Left lobe of liver (tissue), 2 donors: ENCODE measurements around the gene CES3. TPM values are rescaled to one million over a fixed set of nuclear protein-coding genes. Genes with fewer than 3 reads are reported as not detected.

Experiments
- ATAC-seq: fragments of 200-7000 bp; cut with Tn5 transposase; one replicate; pipeline ENCODE4 v1.9.1; 2020; ENCODE audit warnings: mild to moderate bottlenecking, moderate library complexity
- DNase-seq: peaks from one replicate; pipeline ENCODE4 v3.0.0-alpha.2; 2020; ENCODE audit warnings: low spot score
- total RNA-seq: library from RNA; stranded (reverse); gene quantifications from one replicate; pipeline ENCODE4 v1.2.1, GENCODE V29; 2021
- donor health status: DM: no; HTN: no; CAD: no; lungs with moderate emphysema.
- donor health status: DM: no; HTN: yes; CAD: no.

CES3 gene
- total RNA-seq, 1 donor from 2014 or later: 80.3 TPM

GRCh38 chr16:66996983-66997358, 35.9 kb downstream of the CES3 start:
- DNase-seq: no peak
- peak; percentile 3 for ATAC-seq

- DNase-seq: peak; percentile 57
- peak; percentile 33 for ATAC-seq
Observed at GRCh38 chr16:67000384-67001351, 39.6 kb downstream of the CES3 start.

DNA sequence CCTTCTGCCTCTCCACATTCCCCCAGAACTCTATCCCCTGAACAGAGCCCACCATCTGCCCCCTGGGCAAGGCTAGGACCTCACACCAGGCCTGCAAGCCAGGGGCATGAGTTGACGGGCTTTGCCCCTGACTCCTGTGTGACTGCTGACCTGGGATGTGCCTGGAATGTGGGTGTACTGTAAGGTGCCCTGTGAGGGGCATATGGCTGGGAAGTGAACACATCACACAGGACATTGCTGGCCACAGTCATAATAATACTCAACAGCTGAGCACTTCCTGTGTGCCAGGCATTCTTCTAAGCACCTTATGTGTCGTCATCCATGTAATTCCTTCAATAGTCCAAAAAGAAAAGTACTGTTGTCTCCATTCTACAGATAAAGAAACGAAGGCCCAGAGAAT, 40.7 kb downstream of the CES3 start:
- DNase-seq (no peak), ATAC-seq (no peak)

DNA sequence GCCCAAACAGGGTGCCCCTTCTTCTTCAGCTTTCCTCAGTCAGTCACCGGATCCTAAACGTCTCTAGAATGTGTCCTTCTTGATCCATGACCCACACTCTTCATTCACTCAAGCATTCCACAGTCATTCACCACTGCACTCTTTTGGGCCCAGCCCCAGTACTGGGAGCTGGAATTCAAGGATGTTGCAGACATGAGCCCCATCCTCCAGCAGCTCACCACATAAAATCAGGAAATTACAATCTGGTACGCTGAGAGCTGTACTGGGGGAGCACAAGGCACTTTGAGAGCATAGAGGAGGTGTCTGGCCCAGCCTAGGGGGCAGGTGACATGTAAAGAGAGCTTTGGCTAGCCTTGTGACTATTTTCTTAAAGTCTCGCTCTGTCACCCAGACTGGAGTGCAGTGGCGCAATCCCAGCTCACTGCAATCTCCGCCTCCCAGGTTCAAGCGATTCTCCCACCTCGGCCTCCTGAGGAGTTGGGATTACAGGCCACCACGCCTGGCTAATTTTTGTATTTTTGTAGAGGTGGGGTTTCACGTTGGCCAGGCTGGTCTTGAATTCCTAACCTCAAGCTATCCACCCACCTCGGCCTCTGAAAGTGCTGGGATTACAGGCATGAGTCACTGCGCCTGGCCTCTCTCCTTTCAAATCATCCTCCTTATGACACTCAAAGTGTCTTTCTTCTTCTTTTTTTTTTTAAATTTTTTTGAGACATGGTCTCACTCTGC, 46.0 kb downstream of the CES3 start:
- no peak for DNase-seq
- ATAC-seq: no peak

DNA sequence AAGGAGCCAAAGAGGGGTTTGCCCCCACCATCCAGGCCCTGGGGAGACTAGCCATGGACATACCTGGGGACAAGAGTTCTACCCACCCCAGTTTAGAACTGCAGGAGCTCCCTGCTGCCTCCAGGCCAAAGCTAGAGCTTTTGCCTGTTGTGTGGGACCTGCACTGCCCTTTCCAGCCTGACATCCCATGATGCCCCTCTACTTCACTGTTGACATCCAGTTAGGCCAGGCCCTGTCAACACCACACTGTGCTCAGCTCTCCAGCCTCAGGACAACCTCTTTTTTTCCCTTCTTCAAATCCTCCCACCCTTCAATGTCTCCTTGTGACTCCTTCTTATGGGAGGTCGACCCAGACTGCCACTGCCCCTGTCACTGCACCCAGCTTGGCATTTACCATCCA, 48.1 kb downstream of the CES3 start:
- DNase-seq: no peak
- no peak for ATAC-seq

DNA sequence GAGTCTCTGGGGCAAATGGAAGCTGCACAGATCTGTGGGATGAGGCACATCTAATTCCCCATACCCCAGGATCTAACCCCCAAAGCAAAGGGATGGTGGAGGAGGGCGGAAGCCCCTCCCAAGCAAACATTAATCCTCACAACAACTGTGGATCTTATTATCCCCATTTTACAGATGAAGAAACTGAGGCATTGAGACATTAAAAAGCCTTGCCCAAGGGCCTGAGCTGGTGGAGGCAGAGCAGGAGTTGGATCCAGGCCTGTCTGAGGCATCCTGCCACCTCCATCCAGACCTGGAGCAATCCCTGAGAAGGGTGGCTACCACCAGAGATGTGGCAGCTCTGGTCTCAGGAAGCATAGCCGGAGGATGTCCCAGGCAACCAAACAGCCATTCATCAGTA, 50.2 kb downstream of the CES3 start:
- DNase-seq (no peak), ATAC-seq (no peak)

DNA sequence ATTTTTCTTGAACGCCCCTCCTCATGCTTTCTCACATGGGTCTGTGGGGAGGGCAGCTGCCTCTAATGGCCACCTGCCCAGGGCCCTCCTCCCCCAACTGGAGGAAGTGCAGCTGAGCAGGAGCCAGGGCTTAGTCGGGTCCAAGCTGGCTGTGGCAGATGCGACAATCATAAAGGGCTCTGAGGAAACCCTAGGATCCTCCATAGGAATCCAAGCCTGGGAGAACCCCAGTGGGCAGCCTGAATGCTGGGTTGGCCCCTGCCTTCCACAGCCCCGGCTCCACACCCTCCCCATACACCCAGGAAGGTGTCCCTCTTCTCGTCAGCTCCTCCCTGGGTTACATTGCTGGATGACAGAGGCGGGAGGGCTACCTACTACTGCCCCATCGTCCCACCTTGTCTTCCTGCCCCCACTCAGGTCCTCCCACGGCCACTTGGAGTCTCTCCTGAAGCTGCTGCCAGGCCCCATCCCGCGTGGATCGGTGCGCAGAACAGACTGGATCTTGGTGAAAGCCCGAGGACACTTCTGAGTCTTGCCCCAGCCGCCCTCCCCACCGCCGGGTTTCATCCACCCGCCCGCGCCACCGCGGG, 52.3 kb downstream of the CES3 start:
- DNase-seq: no peak
- ATAC-seq: peak; percentile 1

GRCh38 chr16:67013823-67014633, 53.0 kb downstream of the CES3 start:
- ATAC-seq (peak; percentile 71), DNase-seq (peak; percentile 72)

GRCh38 chr16:67014634-67015312, 53.7 kb downstream of the CES3 start:
- DNase-seq (no peak), ATAC-seq (no peak)

DNA sequence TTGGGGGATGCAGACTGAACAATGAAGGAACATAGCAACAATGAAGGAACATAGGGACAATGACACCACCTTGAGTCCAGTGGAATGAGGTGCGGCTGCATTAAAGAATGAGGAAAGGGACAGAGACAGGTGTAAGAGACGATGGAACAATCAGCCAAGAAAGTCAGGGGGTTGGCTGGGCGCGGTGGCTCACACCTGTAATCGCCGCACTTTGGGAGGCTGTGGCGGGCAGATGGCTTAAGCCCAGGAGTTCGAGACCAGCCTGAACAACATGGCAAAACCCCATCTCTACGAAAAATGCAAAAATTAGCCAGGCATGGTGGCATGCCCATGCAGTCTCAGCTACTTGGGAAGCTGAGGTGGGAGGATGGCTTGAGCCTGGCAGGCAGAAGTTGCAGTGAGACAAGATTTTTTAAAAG, 54.3 kb downstream of the CES3 start:
- DNase-seq (no peak), ATAC-seq (no peak)

DNA sequence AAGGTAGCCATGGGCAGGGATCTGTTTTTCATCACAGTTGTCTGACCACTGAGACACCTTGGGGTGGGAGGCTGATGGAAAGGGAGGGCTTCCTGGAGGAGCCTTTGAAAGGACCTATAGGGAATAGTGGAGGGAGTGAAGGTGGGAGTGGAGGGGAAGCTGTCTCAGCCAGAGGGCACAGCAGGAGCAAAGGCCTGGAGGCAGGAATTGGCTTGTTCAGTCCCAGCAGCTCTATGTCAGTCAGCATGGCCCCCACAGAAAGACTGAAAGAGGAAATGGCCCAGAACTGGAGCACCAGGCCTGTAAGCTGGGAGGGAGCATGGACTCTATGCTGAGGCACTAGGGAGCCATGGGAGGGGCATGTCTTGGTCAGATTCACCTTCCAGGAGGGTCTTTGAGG, 55.1 kb downstream of the CES3 start:
- no peak for ATAC-seq
- DNase-seq: no peak

DNA sequence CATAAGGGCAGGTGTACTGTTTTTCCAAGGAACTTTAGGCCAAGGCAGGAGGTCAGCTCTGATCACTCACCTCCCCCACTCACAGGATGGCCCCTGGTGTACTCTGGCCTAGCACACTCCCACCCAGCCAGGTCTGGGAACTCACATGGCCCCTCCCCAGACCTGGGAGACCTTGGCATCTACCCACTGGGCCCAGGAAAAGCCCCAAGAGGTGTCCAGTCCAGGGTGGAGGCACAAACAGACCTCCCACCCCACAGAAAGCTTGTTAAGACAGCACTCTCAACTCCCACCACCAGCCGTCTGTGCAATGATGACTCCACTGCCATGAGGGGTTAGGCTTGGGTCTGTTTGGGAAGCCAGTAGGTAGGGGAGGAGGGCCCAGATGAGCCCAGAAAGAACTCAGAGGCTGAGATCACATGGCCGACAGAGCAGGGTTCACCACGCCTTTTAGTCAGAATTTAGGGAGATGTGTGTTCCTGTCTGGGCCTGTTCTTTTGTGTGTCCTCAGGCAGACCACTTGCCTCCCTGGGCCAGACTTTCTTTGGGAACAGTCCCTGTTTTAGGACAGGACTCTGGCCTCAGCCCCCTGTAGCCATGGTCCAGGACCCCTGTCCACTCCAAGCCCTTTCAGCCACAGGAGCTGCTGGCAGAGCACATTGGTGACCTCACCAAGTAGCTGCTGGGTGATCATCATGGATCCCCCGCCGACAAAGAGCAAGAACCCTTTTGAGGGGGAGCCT, 55.8 kb downstream of the CES3 start:
- ATAC-seq (no peak), DNase-seq (no peak)

DNA sequence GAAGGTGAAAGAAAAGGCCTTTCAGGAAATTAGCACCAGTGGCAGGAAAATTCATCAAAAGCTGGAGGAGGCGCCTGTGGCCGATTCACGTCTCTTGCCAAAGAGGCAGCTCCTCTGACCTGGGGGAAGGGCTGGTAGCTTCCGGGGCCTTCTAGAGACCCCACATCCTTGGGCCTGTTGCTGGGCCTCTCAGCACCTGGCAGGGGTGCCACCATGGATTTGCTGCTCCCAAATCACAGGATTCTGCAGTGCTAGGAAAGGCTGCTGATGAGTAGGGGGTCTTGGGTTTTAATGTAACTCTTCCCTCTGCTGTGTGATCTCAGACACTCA, 56.3 kb downstream of the CES3 start:
- ATAC-seq: no peak
- DNase-seq: no peak

- peak; percentile 86 for DNase-seq
- ATAC-seq: peak; percentile 91
Observed at GRCh38 chr16:67017810-67018488, 56.9 kb downstream of the CES3 start.

DNA sequence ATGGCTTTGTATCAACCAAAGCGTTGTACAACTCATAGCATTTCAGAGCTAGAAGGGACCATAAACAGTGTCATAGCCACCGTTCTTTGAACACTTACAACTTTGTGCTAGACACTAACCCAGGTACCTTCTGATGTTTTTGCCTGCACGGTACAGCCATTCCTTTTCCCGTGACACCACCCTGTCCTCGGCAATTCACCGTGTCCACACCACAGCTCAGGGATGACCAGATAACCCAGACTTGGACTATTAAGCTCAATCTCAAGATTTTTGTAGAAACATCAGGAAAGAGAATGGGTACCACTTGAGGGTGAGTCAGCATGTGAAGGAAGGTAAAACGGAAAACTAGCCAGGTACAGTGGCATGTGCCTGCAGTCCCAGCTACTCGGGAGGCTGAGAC, 58.1 kb downstream of the CES3 start:
- ATAC-seq (no peak), DNase-seq (peak; percentile 4)

DNA sequence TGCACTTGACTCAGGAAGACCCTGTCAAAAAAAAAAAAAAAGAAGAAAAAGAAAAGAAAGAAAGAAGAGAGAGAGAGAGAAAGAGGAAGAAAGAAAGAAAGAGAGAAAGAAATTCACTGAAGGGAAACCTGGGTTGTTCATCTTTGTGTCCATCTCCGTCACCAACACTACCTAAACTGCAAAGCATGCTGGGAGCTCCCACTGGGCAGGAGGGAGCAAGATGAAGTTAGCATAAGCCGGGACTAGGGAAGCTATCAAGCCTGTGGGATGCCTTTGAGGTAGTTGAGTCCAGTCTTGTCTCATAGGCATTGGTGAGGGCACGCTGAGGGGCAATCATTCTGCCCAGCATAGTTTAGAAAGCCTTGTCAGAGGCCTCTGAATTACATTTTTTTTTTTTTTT, 60.3 kb downstream of the CES3 start:
- ATAC-seq (no peak), DNase-seq (no peak)

DNA sequence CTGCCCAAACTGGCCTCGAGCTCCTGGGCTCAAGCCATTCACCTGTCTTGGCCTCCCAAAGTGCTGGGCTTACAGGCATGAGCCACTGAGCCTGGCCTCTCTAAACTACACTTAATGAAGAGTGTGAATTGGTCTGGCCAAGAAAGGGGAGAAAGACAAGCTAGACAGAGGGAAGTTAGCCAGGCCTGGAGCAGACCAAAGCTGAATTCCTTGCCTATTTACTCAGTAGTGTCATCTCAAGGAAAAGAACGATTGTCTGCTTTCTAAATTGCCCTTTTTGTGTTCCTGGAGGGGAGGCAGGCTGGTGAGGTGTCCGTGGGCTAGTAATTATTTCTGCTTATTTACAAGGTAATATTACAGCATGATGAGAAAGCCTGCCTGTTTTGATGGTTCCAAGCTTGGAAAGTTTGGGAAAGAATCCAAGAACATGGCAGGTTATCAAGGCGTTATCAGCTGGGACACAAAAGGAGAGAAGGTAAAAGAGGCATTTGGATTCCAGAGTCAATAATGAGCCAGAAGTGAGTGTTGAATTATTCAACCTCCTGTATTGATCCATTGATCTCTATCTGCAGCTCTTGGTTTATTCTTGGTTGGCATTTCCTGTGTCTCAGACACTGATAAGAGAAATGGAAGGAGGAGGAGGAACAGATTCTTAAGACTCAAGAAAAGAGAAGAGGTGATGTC, 61.6 kb downstream of the CES3 start:
- DNase-seq (no peak), ATAC-seq (no peak)

- ATAC-seq (no peak), DNase-seq (no peak)
Observed at GRCh38 chr16:67023689-67024088, 62.6 kb downstream of the CES3 start.
